GM19452 (cell line): Measurements from ENCODE around the gene GNPTG.
"Not testable (repeated sequence)": the region's sequence is repeated elsewhere in the genome, so short reads cannot be mapped to it uniquely, and the experiment has no call there.

ENCODE experiments used
- ATAC-seq: cut with Tn5 transposase; IDR thresholded peaks from one replicate; pipeline ENCODE4 v1.9.1; 2021; ENCODE audit not compliant: unreplicated experiment

The GNPTG gene

GRCh38 chr16:1318268-1318545 is 33.5 kb upstream of the GNPTG start:
- ATAC-seq: no peak

- ATAC-seq: no peak
Measured at GRCh38 chr16:1319041-1319440, 32.7 kb upstream of the GNPTG start.

- ATAC-seq: no peak
Measured at GRCh38 chr16:1320097-1320496, 31.6 kb upstream of the GNPTG start.

- no peak for ATAC-seq
Measured at GRCh38 chr16:1320658-1321240, 31.0 kb upstream of the GNPTG start.

- ATAC-seq: no peak
Measured at GRCh38 chr16:1322407-1322806, 29.3 kb upstream of the GNPTG start.

GRCh38 chr16:1323296-1324239 is 28.2 kb upstream of the GNPTG start:
- ATAC-seq: no peak

- ATAC-seq: no peak
Measured at GRCh38 chr16:1324286-1324826, 27.4 kb upstream of the GNPTG start.

- no peak for ATAC-seq
Measured at GRCh38 chr16:1325261-1325660, 26.5 kb upstream of the GNPTG start.

- ATAC-seq: no peak
Measured at GRCh38 chr16:1325673-1326371, 25.9 kb upstream of the GNPTG start.

GRCh38 chr16:1326391-1326790 is 25.3 kb upstream of the GNPTG start:
- ATAC-seq: no peak

GRCh38 chr16:1326946-1327618 is 24.6 kb upstream of the GNPTG start:
- no peak for ATAC-seq

GRCh38 chr16:1327619-1327947 is 24.1 kb upstream of the GNPTG start:
- ATAC-seq: no peak

- ATAC-seq: not testable (repeated sequence)
Measured at GRCh38 chr16:1328136-1328535, 23.6 kb upstream of the GNPTG start.

- not testable (repeated sequence) for ATAC-seq
Measured at GRCh38 chr16:1328961-1329360, 22.8 kb upstream of the GNPTG start.

GRCh38 chr16:1330260-1330914 is 21.3 kb upstream of the GNPTG start:
- no peak for ATAC-seq

GRCh38 chr16:1330931-1331711 is 20.6 kb upstream of the GNPTG start:
- ATAC-seq: no peak

- no peak for ATAC-seq
Measured at GRCh38 chr16:1331712-1332617, 19.8 kb upstream of the GNPTG start.

- no peak for ATAC-seq
Measured at GRCh38 chr16:1332618-1333148, 19.0 kb upstream of the GNPTG start.
